H9 (cell line): ENCODE measurements around the gene AFAP1. TPM values are rescaled to one million over a fixed set of nuclear protein-coding genes. Genes with fewer than 3 reads are reported as not detected.

Experiments
- DNase-seq: peaks from one replicate; pipeline ENCODE4 v3.0.0-alpha.2; 2017
- H2AFZ ChIP-seq: one replicate; pipeline ENCODE4 v1.6.1; 2013; ENCODE audit warnings: mild to moderate bottlenecking, low read length, control low read depth, moderate library complexity
- H2AK5ac ChIP-seq: 2 replicates; pipeline ENCODE4 v1.6.1; 2013; ENCODE audit warnings: low read length, control low read depth, mixed read lengths; ENCODE audit not compliant: insufficient read length
- H2BK120ac ChIP-seq: one replicate; pipeline ENCODE4 v1.6.1; 2013; ENCODE audit warnings: low read depth, mild to moderate bottlenecking, low read length, control low read depth, inconsistent platforms; ENCODE audit not compliant: poor library complexity, severe bottlenecking
- H2BK12ac ChIP-seq: 2 replicates; pipeline ENCODE4 v1.6.1; 2013; ENCODE audit warnings: low read length, control low read depth, mixed read lengths, low read depth; ENCODE audit not compliant: insufficient read length
- H2BK15ac ChIP-seq: 2 replicates; pipeline ENCODE4 v1.6.1; 2013; ENCODE audit warnings: low read depth, low read length, control low read depth
- H2BK20ac ChIP-seq: one replicate; pipeline ENCODE4 v1.6.1; 2013; ENCODE audit warnings: low read depth, mild to moderate bottlenecking, low read length, control low read depth, inconsistent platforms; ENCODE audit not compliant: poor library complexity, severe bottlenecking
- H2BK5ac ChIP-seq: 2 replicates; pipeline ENCODE4 v1.6.1; 2013; ENCODE audit warnings: low read length, control low read depth, mixed read lengths; ENCODE audit not compliant: insufficient read length
- H3K14ac ChIP-seq: 2 replicates; pipeline ENCODE4 v1.6.1; 2013; ENCODE audit warnings: low read length, control low read depth; ENCODE audit not compliant: insufficient read depth
- H3K18ac ChIP-seq: 2 replicates; pipeline ENCODE4 v1.6.1; 2013; ENCODE audit warnings: low read depth, mild to moderate bottlenecking, mixed read lengths, low read length, control low read depth; ENCODE audit not compliant: insufficient read length
- H3K23ac ChIP-seq: 2 replicates; pipeline ENCODE4 v1.6.1; 2013; ENCODE audit warnings: low read length, control low read depth, mixed read lengths, low read depth; ENCODE audit not compliant: insufficient read length
- H3K23me2 ChIP-seq: 2 replicates; pipeline ENCODE4 v1.6.1; 2013; ENCODE audit warnings: low read depth, mild to moderate bottlenecking, mixed read lengths, low read length, control low read depth; ENCODE audit not compliant: insufficient read length, poor library complexity, severe bottlenecking
- H3K27ac ChIP-seq: 2 replicates; pipeline ENCODE4 v1.5.1; 2013; ENCODE audit warnings: low read length, control low read depth, mixed read lengths, low read depth; ENCODE audit not compliant: insufficient read length
- H3K27me3 ChIP-seq: 2 replicates; pipeline ENCODE4 v1.6.1; 2013; ENCODE audit warnings: low read length, control low read depth, inconsistent platforms; ENCODE audit not compliant: insufficient read depth
- H3K4ac ChIP-seq: 2 replicates; pipeline ENCODE4 v1.6.1; 2013; ENCODE audit warnings: low read depth, mild to moderate bottlenecking, control low read depth, inconsistent platforms, low read length, moderate library complexity
- H3K4me1 ChIP-seq: 2 replicates; pipeline ENCODE4 v1.6.1; 2013; ENCODE audit warnings: low read length, control low read depth, inconsistent platforms; ENCODE audit not compliant: insufficient read depth
- H3K4me2 ChIP-seq: 2 replicates; pipeline ENCODE4 v1.6.1; 2013; ENCODE audit warnings: low read length, control low read depth, mixed read lengths; ENCODE audit not compliant: insufficient read length, insufficient read depth
- H3K56ac ChIP-seq: 2 replicates; pipeline ENCODE4 v1.6.1; 2013; ENCODE audit warnings: low read depth, mild to moderate bottlenecking, mixed read lengths, low read length, control low read depth; ENCODE audit not compliant: insufficient read length
- H3K79me1 ChIP-seq: 2 replicates; pipeline ENCODE4 v1.6.1; 2013; ENCODE audit warnings: low read depth, mild to moderate bottlenecking, moderate library complexity, low read length, control low read depth, inconsistent platforms; ENCODE audit not compliant: insufficient read depth, poor library complexity, severe bottlenecking
- H3K79me2 ChIP-seq: 2 replicates; pipeline ENCODE4 v1.6.1; 2013; ENCODE audit warnings: low read length, control low read depth, inconsistent platforms; ENCODE audit not compliant: insufficient read depth
- H3K9ac ChIP-seq: 2 replicates; pipeline ENCODE4 v1.6.1; 2013; ENCODE audit warnings: low read length, control low read depth, mixed read lengths; ENCODE audit not compliant: insufficient read length; ENCODE audit errors: extremely low read depth
- H3K9me3 ChIP-seq: one replicate; pipeline ENCODE4 v1.6.1; 2013; ENCODE audit warnings: low read depth, low read length, inconsistent platforms; ENCODE audit not compliant: control insufficient read depth
- H3T11ph ChIP-seq: one replicate; pipeline ENCODE4 v1.6.1; 2013; ENCODE audit warnings: mild to moderate bottlenecking, low read length, control low read depth, inconsistent platforms
- H4K20me1 ChIP-seq: one replicate; pipeline ENCODE4 v1.6.1; 2013; ENCODE audit not compliant: control insufficient read depth, insufficient read length, insufficient read depth
- H4K5ac ChIP-seq: 2 replicates; pipeline ENCODE4 v1.6.1; 2013; ENCODE audit warnings: low read depth, mild to moderate bottlenecking, mixed read lengths, low read length, control low read depth; ENCODE audit not compliant: insufficient read length
- H4K8ac ChIP-seq: replicated peaks from 2 replicates; pipeline ENCODE4 v1.6.1; 2013; ENCODE audit warnings: low read length, control low read depth, mixed read lengths, low read depth; ENCODE audit not compliant: insufficient read length
- H4K91ac ChIP-seq: 2 replicates; pipeline ENCODE4 v1.6.1; 2013; ENCODE audit warnings: low read depth, mild to moderate bottlenecking, moderate library complexity, mixed read lengths, low read length, control low read depth; ENCODE audit not compliant: insufficient read length
- H3K27ac Mint-ChIP-seq, 3 experiments: 2 replicates in 2 of 3; 3 replicates in 1 of 3; pipeline ENCODE4 v1.8.0; 2020 to 2021; ENCODE audit warnings: mixed read lengths in 3 of 3, mild to moderate bottlenecking in 1 of 3, moderate library complexity in 1 of 3
- H3K27me3 Mint-ChIP-seq: 2 replicates; pipeline ENCODE4 v1.8.0; 2021; ENCODE audit warnings: low read depth, mild to moderate bottlenecking, moderate library complexity, mixed read lengths
- H3K36me3 Mint-ChIP-seq, 3 experiments: 2 replicates in 2 of 3; 3 replicates in 1 of 3; pipeline ENCODE4 v1.8.0; 2020 to 2021; ENCODE audit warnings: low read depth in 3 of 3, mixed read lengths in 3 of 3; ENCODE audit not compliant: insufficient read depth in 1 of 3
- H3K4me1 Mint-ChIP-seq, 2 experiments: 2 replicates each; pipeline ENCODE4 v1.8.0; 2020; ENCODE audit warnings: mixed read lengths in 2 of 2
- H3K4me3 Mint-ChIP-seq, 2 experiments: 2 replicates in 1 of 2; 3 replicates in 1 of 2; pipeline ENCODE4 v1.8.0; 2020 to 2021; ENCODE audit warnings: mild to moderate bottlenecking in 2 of 2, mixed read lengths in 2 of 2, moderate library complexity in 1 of 2
- H3K9me3 Mint-ChIP-seq, 2 experiments: 2 replicates in 1 of 2; 3 replicates in 1 of 2; pipeline ENCODE4 v1.8.0; 2020; ENCODE audit warnings: mild to moderate bottlenecking in 2 of 2, mixed read lengths in 2 of 2, moderate library complexity in 1 of 2
- WGBS: extraction: QIAGEN DNeasy Blood & Tissue Kit; methylation state at CpG from one replicate; pipeline ENCODE4 v1.1.7; 2013; ENCODE audit warnings: missing lambda C conversion rate, low lambda C conversion rate, mixed read lengths; ENCODE audit not compliant: insufficient read length; ENCODE audit errors: extremely low coverage; 5-methylcytosine and 5-hydroxymethylcytosine counted together
- total RNA-seq: library from RNA; stranded (reverse); gene quantifications from 2 replicates; pipeline ENCODE4 v1.2.1, GENCODE V29; 2021
- TF ChIP-seq, protein P1 (sequence below): fragments of 200-600 bp; sonication (generic); conservative IDR thresholded peaks from 3 replicates; pipeline ENCODE4 v1.8.0; 2021; ENCODE audit warnings: antibody characterized with exemption, mild to moderate bottlenecking

AFAP1 gene
- total RNA-seq, 1 experiment from 2014 or later, result 6.5 TPM

DNA sequence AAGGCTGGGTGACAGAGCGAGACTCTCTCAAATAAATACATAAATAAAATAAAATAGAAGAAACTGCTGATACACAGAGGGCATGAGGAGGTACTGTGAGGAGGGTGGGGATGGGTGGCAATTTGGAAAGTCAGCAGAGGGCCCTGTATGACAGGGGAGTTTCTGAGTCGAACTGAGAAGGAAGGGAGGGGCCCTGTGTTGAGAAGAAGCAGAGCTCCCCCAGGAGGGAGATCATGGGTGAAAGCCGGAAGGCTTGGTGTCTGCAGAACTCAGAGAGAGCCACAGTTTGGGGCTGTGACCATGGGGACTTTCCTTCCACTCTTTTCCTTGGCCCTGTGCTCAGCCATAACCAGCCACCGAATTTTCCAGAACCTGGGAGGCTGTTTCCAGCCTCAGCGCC is 24.8 kb upstream of the AFAP1 start:
- Histone ChIP-seq H3K27ac (no peak overlapping the region), H3K23me2 (peaks cover 2% of the 10 kb centered on the region), H3K14ac (no peak overlapping the region), H3K18ac (no peak overlapping the region), H3K79me2 (no peaks in the 10 kb centered on the region), H3K4ac (no peak overlapping the region), H4K8ac (no peak overlapping the region), H2BK12ac (no peak overlapping the region), H4K91ac (no peak overlapping the region), H3T11ph (no peak overlapping the region), H4K5ac (no peak overlapping the region), H4K20me1 (no peaks in the 10 kb centered on the region), H3K23ac (no peak overlapping the region), H2BK5ac (no peak overlapping the region), H2BK120ac (no peak overlapping the region), H3K79me1 (no peaks in the 10 kb centered on the region), H3K9ac (no peak overlapping the region), H2AK5ac (no peak overlapping the region), H3K4me2 (no peak overlapping the region), H3K9me3 (no peaks in the 10 kb centered on the region), H3K4me1 (no peaks in the 10 kb centered on the region; the same call in 1 of the 2 replicates), H2AFZ (no peak overlapping the region), H2BK15ac (no peak overlapping the region), H3K27me3 (no peaks in the 10 kb centered on the region; the same call in 1 of the 2 replicates), H2BK20ac (no peak overlapping the region), H3K56ac (no peak overlapping the region)
- Mint-ChIP-seq H3K27ac (no peak overlapping the region; a peak in 1 of 7 replicates), H3K9me3 (no peaks in the 10 kb centered on the region), H3K36me3 (no peaks in the 10 kb centered on the region), H3K4me3 (no peak overlapping the region), H3K27me3 (no peaks in the 10 kb centered on the region; the same call in 1 of the 2 replicates), H3K4me1 (peaks cover 7 to 16% of the 10 kb centered on the region in 2 experiments)
- DNase-seq, result no peak
- WGBS, result no CpG with 5 or more reads among the region's 5 CpGs
- TF ChIP-seq, protein P1, sequence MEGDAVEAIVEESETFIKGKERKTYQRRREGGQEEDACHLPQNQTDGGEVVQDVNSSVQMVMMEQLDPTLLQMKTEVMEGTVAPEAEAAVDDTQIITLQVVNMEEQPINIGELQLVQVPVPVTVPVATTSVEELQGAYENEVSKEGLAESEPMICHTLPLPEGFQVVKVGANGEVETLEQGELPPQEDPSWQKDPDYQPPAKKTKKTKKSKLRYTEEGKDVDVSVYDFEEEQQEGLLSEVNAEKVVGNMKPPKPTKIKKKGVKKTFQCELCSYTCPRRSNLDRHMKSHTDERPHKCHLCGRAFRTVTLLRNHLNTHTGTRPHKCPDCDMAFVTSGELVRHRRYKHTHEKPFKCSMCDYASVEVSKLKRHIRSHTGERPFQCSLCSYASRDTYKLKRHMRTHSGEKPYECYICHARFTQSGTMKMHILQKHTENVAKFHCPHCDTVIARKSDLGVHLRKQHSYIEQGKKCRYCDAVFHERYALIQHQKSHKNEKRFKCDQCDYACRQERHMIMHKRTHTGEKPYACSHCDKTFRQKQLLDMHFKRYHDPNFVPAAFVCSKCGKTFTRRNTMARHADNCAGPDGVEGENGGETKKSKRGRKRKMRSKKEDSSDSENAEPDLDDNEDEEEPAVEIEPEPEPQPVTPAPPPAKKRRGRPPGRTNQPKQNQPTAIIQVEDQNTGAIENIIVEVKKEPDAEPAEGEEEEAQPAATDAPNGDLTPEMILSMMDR, result no peak
